SK-N-SH (cell line): ENCODE data around the gene NME9. TPM values are rescaled to one million over a fixed set of nuclear protein-coding genes. Genes with fewer than 3 reads are reported as not detected.

Experiments used
- CTCF ChIA-PET: fragments of 300-600, 350-600 bp; formaldehyde crosslinking; extraction: SDS; loops from one replicate; lab custom pipeline; 2021; lab: Yijun Ruan, JAX
- POLR2A ChIA-PET: fragments of 350-600 bp; sonication (Branson Sonifier 250); formaldehyde crosslinking; extraction: SDS; loops from one replicate; lab custom pipeline; 2020; ENCODE audit warnings: antibody characterized with exemption, inconsistent platforms; lab: Yijun Ruan, JAX
- DNase-seq: peaks from one replicate; pipeline ENCODE4 v3.0.0; 2012
- H2AFZ ChIP-seq: fragments of 200-600 bp; sonication (generic); 2 replicates; pipeline ENCODE4 v1.8.1; 2016; ENCODE audit warnings: antibody characterized with exemption, mild to moderate bottlenecking, low read depth
- H3F3A ChIP-seq: fragments of 200-600 bp; sonication (generic); replicated peaks from 2 replicates; pipeline ENCODE3; 2016; ENCODE audit warnings: antibody characterized with exemption, mild to moderate bottlenecking; ENCODE audit not compliant: insufficient read depth
- H3K27ac ChIP-seq, 2 experiments: fragments of 200-500 bp in 1 of 2; fragments of 200-600 bp in 1 of 2; sonication (Bioruptor generic) in 1 of 2; sonication (generic), shearing (Covaris generic) in 1 of 2; 2 replicates each; pipeline versions ENCODE4 v1.5.1 to v1.6.1; 2014 to 2016; ENCODE audit warnings: low read depth in 2 of 2, inconsistent platforms in 1 of 2, low read length in 1 of 2, mild to moderate bottlenecking in 1 of 2, mixed read lengths in 1 of 2
- H3K27me3 ChIP-seq: fragments of 200-600 bp; sonication (generic), shearing (Covaris generic); 2 replicates; pipeline ENCODE4 v1.6.1; 2016; ENCODE audit warnings: mixed run types; ENCODE audit not compliant: insufficient read depth
- H3K36me3 ChIP-seq, 2 experiments: fragments of 200-500 bp in 1 of 2; fragments of 200-600 bp in 1 of 2; sonication (Bioruptor generic) in 1 of 2; sonication (generic) in 1 of 2; replicated peaks in 1 of 2; 2 replicates each; pipeline versions ENCODE3 to v1.5.1; 2014 to 2016; ENCODE audit warnings: low read length in 1 of 2, mild to moderate bottlenecking in 1 of 2; ENCODE audit not compliant: insufficient read depth in 2 of 2, control insufficient read depth in 1 of 2
- H3K4me1 ChIP-seq, 2 experiments: fragments of 200-500 bp in 1 of 2; fragments of 200-600 bp in 1 of 2; sonication (Bioruptor generic) in 1 of 2; sonication (generic), shearing (Covaris generic) in 1 of 2; 2 replicates each; pipeline versions ENCODE4 v1.5.1 to v1.6.1; 2014 to 2016; ENCODE audit warnings: low read depth in 1 of 2, low read length in 1 of 2, mixed run types in 1 of 2; ENCODE audit not compliant: insufficient read depth in 2 of 2, control insufficient read depth in 1 of 2
- H3K4me2 ChIP-seq: fragments of 200-600 bp; sonication (generic), shearing (Covaris generic); 2 replicates; pipeline ENCODE4 v1.6.1; 2017; ENCODE audit warnings: mixed run types
- H3K4me3 ChIP-seq, 2 experiments: fragments of 200-500 bp in 1 of 2; fragments of 200-600 bp in 1 of 2; sonication (Bioruptor generic) in 1 of 2; sonication (generic), shearing (Covaris generic) in 1 of 2; 2 replicates each; pipeline versions ENCODE4 v1.5.1 to v1.8.1; 2014 to 2016; ENCODE audit warnings: low read depth in 2 of 2, inconsistent platforms in 1 of 2, low read length in 1 of 2, mild to moderate bottlenecking in 1 of 2, mixed read lengths in 1 of 2, moderate library complexity in 1 of 2
- H3K79me2 ChIP-seq: fragments of 200-600 bp; sonication (generic); 2 replicates; pipeline ENCODE4 v1.8.1; 2017; ENCODE audit warnings: mild to moderate bottlenecking; ENCODE audit not compliant: insufficient read depth
- H3K9ac ChIP-seq: fragments of 200-600 bp; sonication (generic); 2 replicates; pipeline ENCODE4 v1.6.1; 2017; ENCODE audit warnings: mixed run types
- H3K9me2 ChIP-seq: fragments of 200-600 bp; sonication (generic); 2 replicates; pipeline ENCODE4 v1.6.1; 2017; ENCODE audit warnings: mixed run types
- H3K9me3 ChIP-seq: fragments of 200-600 bp; sonication (generic); 2 replicates; pipeline ENCODE4 v1.6.1; 2017; ENCODE audit warnings: mixed run types, mild to moderate bottlenecking, moderate library complexity
- H4K20me1 ChIP-seq: fragments of 200-600 bp; sonication (generic); 2 replicates; pipeline ENCODE4 v1.6.1; 2017; ENCODE audit warnings: mild to moderate bottlenecking, mixed run types; ENCODE audit not compliant: insufficient read depth
- CTCF ChIP-seq: fragments of 200-600 bp; sonication (generic); IDR thresholded peaks from 2 replicates; pipeline ENCODE4 v1.6.1; 2017; ENCODE audit warnings: antibody characterized with exemption, mild to moderate bottlenecking, moderate library complexity
- ELF1 ChIP-seq: IDR thresholded peaks from 2 replicates; pipeline ENCODE4 v1.4.0; 2012
- EP300 ChIP-seq, 2 experiments: IDR thresholded peaks; 2 replicates each; pipeline versions ENCODE4 v1.4.0 to v1.6.1; 2012; ENCODE audit warnings: borderline replicate concordance in 1 of 2, low read depth in 1 of 2, low read length in 1 of 2
- EZH2phosphoT487 ChIP-seq: fragments of 200-600 bp; sonication (generic); IDR thresholded peaks from 2 replicates; pipeline ENCODE4 v1.6.1; 2017; ENCODE audit warnings: low read depth, mixed run types, mild to moderate bottlenecking, antibody characterized with exemption, moderate library complexity, borderline replicate concordance
- GATA2 ChIP-seq: sonication (generic); formaldehyde crosslinking; IDR thresholded peaks from 2 replicates; pipeline ENCODE4 v1.5.0; 2020; ENCODE audit warnings: mild to moderate bottlenecking, missing genetic modification reagents
- MEF2A ChIP-seq: IDR thresholded peaks from 2 replicates; pipeline ENCODE4 v1.4.0; 2012; ENCODE audit warnings: low read depth, borderline replicate concordance
- NRF1 ChIP-seq: IDR thresholded peaks from 2 replicates; pipeline ENCODE4 v1.6.1; 2012; ENCODE audit warnings: low read depth, mild to moderate bottlenecking, low read length
- POLR2AphosphoS5 ChIP-seq: IDR thresholded peaks from 2 replicates; pipeline ENCODE4 v1.6.1; 2012; ENCODE audit warnings: low read depth, low read length
- RCOR1 ChIP-seq: fragments of 150-350 bp; IDR thresholded peaks from 2 replicates; pipeline ENCODE4 v1.6.1; 2017; ENCODE audit warnings: antibody characterized with exemption, low read length
- SMC3 ChIP-seq: IDR thresholded peaks from 2 replicates; pipeline ENCODE4 v1.6.1; 2012; ENCODE audit warnings: low read depth, low read length, improper control_type of control experiment
- TEAD4 ChIP-seq: IDR thresholded peaks from 2 replicates; pipeline ENCODE4 v1.4.0; 2012; ENCODE audit warnings: mild to moderate bottlenecking, borderline replicate concordance; ENCODE audit not compliant: insufficient read depth
- WGBS: methylation state at CpG from one replicate; pipeline ENCODE4 v1.1.6; 2017; ENCODE audit warnings: low lambda C conversion rate; 5-methylcytosine and 5-hydroxymethylcytosine counted together
- polyA plus RNA-seq, 3 experiments: library from polyadenylated mRNA; depleted of rRNA; stranded (reverse); fragments of >200 nt; gene quantifications; 2 replicates each; pipeline ENCODE4 v1.2.3, GENCODE V29; 2012
- TF ChIP-seq, protein P1 (sequence below): IDR thresholded peaks from 2 replicates; pipeline ENCODE4; 2012
- TF ChIP-seq, protein P2 (sequence below): IDR thresholded peaks from 2 replicates; pipeline ENCODE4 v1.4.0; 2012; ENCODE audit warnings: low read depth

The NME9 gene
- polyA plus RNA-seq, 1 of the 3 experiments (the other 2 are of a cell fraction), result 0.43 TPM

DNA sequence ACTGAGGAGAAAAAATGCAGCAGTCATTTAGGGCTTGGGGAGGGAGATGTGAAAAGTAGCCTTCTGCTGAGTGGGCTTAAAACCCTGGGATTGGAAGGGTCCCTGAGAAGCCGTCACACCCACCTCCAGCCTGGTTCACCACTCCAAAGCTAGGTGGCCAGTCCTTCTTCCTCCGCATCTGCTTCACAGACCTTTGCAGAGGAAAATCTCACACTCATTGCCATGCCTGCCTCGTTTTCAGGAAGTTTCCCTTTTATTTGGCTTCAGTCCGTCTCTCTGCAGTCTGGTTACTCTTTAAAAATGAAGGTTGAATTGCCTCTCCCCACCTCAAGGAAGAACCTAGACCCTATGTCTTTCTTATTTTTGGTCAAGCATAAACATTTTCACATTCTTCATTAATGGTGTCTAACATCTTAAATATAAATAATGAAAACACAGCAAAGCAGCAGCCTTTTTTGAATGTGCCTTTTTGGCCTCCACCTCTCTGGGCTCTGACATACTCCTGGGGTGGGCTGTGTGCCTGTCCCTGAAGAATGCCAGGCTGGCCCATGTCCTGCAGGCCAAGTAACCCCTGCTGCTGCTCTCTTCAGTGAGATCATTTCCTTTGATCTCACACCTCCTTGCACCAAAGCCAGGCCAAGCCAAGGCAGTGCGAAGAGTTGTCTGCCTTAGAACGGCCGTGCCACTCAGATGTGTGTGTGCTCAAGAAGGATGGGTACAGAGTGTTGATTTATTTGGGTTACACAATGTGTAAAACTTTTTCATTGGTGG lies 29.7 kb upstream of the NME9 start:
- no peak for DNase-seq
- Histone ChIP-seq H3K4me3 (no peak overlapping the region), H3F3A (no peaks in the 10 kb centered on the region), H3K36me3 (no peaks in the 10 kb centered on the region), H3K9ac (no peak overlapping the region), H3K27me3 (no peaks in the 10 kb centered on the region), H3K4me2 (no peak overlapping the region), H2AFZ (no peak overlapping the region), H3K4me1 (no peaks in the 10 kb centered on the region; a peak in 1 of 4 replicates), H4K20me1 (no peaks in the 10 kb centered on the region), H3K9me3 (no peaks in the 10 kb centered on the region), H3K79me2 (0 out of 2 replicates have a peak, but pooled peaks cover 7% of the 10 kb centered on the region), H3K9me2 (no peaks in the 10 kb centered on the region), H3K27ac (no peak overlapping the region)
- ChIA-PET CTCF (interaction anchor here (1.3 to 1.9 kb wide), 3 partner anchors 10 to 12 kb away, joined by 4 to 7 read pairs (median 5); partner anchors contain the start of gene MRAS), POLR2A (no interaction called here)
- 93% methylated on average over 6 of the region's 7 CpGs for WGBS
- TF ChIP-seq EZH2phosphoT487 (no peak), GATA2 (CRISPR knock-in tag) (no peak), EP300 (IDR thresholded peaks at IDR 0.05; ENCODE audit: borderline replicate concordance in 1 of 2, low read depth in 1 of 2, low read length in 1 of 2) (no peak), POLR2AphosphoS5 (no peak), CTCF (no peak), RCOR1 (no peak), TEAD4 (no peak), ELF1 (no peak), MEF2A (no peak), NRF1 (no peak), SMC3 (no peak)
- TF ChIP-seq, protein P1, sequence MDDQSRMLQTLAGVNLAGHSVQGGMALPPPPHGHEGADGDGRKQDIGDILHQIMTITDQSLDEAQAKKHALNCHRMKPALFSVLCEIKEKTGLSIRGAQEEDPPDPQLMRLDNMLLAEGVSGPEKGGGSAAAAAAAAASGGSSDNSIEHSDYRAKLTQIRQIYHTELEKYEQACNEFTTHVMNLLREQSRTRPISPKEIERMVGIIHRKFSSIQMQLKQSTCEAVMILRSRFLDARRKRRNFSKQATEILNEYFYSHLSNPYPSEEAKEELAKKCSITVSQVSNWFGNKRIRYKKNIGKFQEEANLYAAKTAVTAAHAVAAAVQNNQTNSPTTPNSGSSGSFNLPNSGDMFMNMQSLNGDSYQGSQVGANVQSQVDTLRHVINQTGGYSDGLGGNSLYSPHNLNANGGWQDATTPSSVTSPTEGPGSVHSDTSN, result no peak
- TF ChIP-seq, protein P2, sequence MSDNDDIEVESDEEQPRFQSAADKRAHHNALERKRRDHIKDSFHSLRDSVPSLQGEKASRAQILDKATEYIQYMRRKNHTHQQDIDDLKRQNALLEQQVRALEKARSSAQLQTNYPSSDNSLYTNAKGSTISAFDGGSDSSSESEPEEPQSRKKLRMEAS, result no peak
